NCI-H748 (cell line): Measurements from ENCODE around the gene PPP2R2C.

Source experiments
- DNase-seq: peaks from one replicate; lab custom pipeline; 2025; ENCODE audit not compliant: unreplicated experiment; lab: John Stamatoyannopoulos, UW

PPP2R2C gene

GRCh38 chr4:6404611-6405396 is 67.6 kb downstream of the PPP2R2C start:
- peak; percentile 34 for DNase-seq

GRCh38 chr4:6403400-6403685 is 69.1 kb downstream of the PPP2R2C start:
- DNase-seq, result no peak

GRCh38 chr4:6402566-6403399 is 69.6 kb downstream of the PPP2R2C start:
- DNase-seq, result no peak

GRCh38 chr4:6401797-6402196 is 70.6 kb downstream of the PPP2R2C start:
- DNase-seq, result no peak

GRCh38 chr4:6396696-6397236 is 75.6 kb downstream of the PPP2R2C start:
- no peak for DNase-seq

- peak; percentile 1 for DNase-seq
Measured at GRCh38 chr4:6395466-6396228, 76.8 kb downstream of the PPP2R2C start.

GRCh38 chr4:6394671-6395081 is 77.7 kb downstream of the PPP2R2C start:
- DNase-seq, result no peak

- no peak for DNase-seq
Measured at GRCh38 chr4:6393544-6394475, 78.6 kb downstream of the PPP2R2C start.

GRCh38 chr4:6393066-6393465 is 79.3 kb downstream of the PPP2R2C start:
- no peak for DNase-seq

GRCh38 chr4:6392407-6392806 is 80.0 kb downstream of the PPP2R2C start:
- DNase-seq, result no peak

GRCh38 chr4:6391852-6392188 is 80.6 kb downstream of the PPP2R2C start:
- no peak for DNase-seq

- no peak for DNase-seq
Measured at GRCh38 chr4:6391186-6391851, 81.1 kb downstream of the PPP2R2C start.

- no peak for DNase-seq
Measured at GRCh38 chr4:6390356-6390755, 82.1 kb downstream of the PPP2R2C start.

- DNase-seq, result no peak
Measured at GRCh38 chr4:6389142-6389825, 83.1 kb downstream of the PPP2R2C start.

GRCh38 chr4:6388713-6389112 is 83.7 kb downstream of the PPP2R2C start:
- no peak for DNase-seq

- DNase-seq, result no peak
Measured at GRCh38 chr4:6387946-6388345, 84.5 kb downstream of the PPP2R2C start.

- DNase-seq, result no peak
Measured at GRCh38 chr4:6386091-6386490, 86.3 kb downstream of the PPP2R2C start.

- no peak for DNase-seq
Measured at GRCh38 chr4:6385288-6385687, 87.1 kb downstream of the PPP2R2C start.

- no peak for DNase-seq
Measured at GRCh38 chr4:6384541-6384940, 87.9 kb downstream of the PPP2R2C start.
